Keratinocyte (primary cell): ENCODE results near the gene POLR2A. TPM values are rescaled to one million over a fixed set of nuclear protein-coding genes. Genes with fewer than 3 reads are reported as not detected.

ENCODE experiments used
- DNase-seq: peaks from one replicate; pipeline ENCODE4 v3.0.0-alpha.2; 2011; ENCODE audit warnings: low read depth, missing footprints, low spot score
- FAIRE-seq: peaks from 2 replicates; lab custom pipeline; 2011; peaks lifted over from hg19 to GRCh38; lab: Jason Lieb, UNC
- H2AFZ ChIP-seq: 2 replicates; pipeline ENCODE4 v1.6.0; 2012; ENCODE audit warnings: low read length, control low read depth, inconsistent platforms; ENCODE audit not compliant: control insufficient read depth
- H3K27ac ChIP-seq: 2 replicates; pipeline ENCODE4 v1.5.1; 2011; ENCODE audit warnings: low read length; ENCODE audit not compliant: control insufficient read depth, insufficient read depth
- H3K27me3 ChIP-seq: 3 replicates; pipeline ENCODE4 v1.6.0; 2011; ENCODE audit warnings: low read length; ENCODE audit not compliant: control insufficient read depth, insufficient read depth; ENCODE audit errors: extremely low read depth
- H3K36me3 ChIP-seq, 2 experiments: 2 replicates in 1 of 2; 3 replicates in 1 of 2; pipeline ENCODE4 v1.5.1; 2011; ENCODE audit warnings: low read length in 2 of 2, mild to moderate bottlenecking in 1 of 2; ENCODE audit not compliant: control insufficient read depth in 2 of 2, insufficient read depth in 2 of 2; ENCODE audit errors: extremely low read depth in 1 of 2
- H3K4me1 ChIP-seq: 3 replicates; pipeline ENCODE4 v1.5.1; 2011; ENCODE audit warnings: low read length; ENCODE audit not compliant: control insufficient read depth, insufficient read depth; ENCODE audit errors: extremely low read depth
- H3K4me2 ChIP-seq: 3 replicates; pipeline ENCODE4 v1.6.0; 2011; ENCODE audit warnings: low read depth, low read length; ENCODE audit not compliant: control insufficient read depth, insufficient read depth; ENCODE audit errors: extremely low read depth
- H3K4me3 ChIP-seq, 3 experiments: fragments of 200-600 bp in 1 of 3; sonication (generic) in 1 of 3; 2 replicates in 2 of 3; 3 replicates in 1 of 3; pipeline ENCODE4 v1.5.1; 2011 to 2016; ENCODE audit warnings: low read length in 3 of 3, mild to moderate bottlenecking in 3 of 3, control low read depth in 2 of 3, inconsistent platforms in 1 of 3, low read depth in 1 of 3, mixed read lengths in 1 of 3, mixed run types in 1 of 3, moderate library complexity in 1 of 3; ENCODE audit not compliant: control insufficient read depth in 2 of 3, insufficient read depth in 2 of 3; ENCODE audit errors: extremely low read depth in 1 of 3
- H3K79me2 ChIP-seq: 2 replicates; pipeline ENCODE4 v1.6.0; 2012; ENCODE audit warnings: low read length; ENCODE audit not compliant: control insufficient read depth, insufficient read depth
- H3K9ac ChIP-seq: 3 replicates; pipeline ENCODE4 v1.6.0; 2011; ENCODE audit warnings: low read length; ENCODE audit not compliant: control insufficient read depth, insufficient read depth; ENCODE audit errors: extremely low read depth
- H3K9me1 ChIP-seq: 3 replicates; pipeline ENCODE4 v1.6.0; 2011; ENCODE audit warnings: low read length; ENCODE audit not compliant: control insufficient read depth, insufficient read depth; ENCODE audit errors: extremely low read depth
- H3K9me3 ChIP-seq: 2 replicates; pipeline ENCODE4 v1.5.1; 2012; ENCODE audit warnings: low read depth, low read length; ENCODE audit not compliant: control insufficient read depth
- H4K20me1 ChIP-seq: 3 replicates; pipeline ENCODE4 v1.6.0; 2011; ENCODE audit warnings: low read length; ENCODE audit not compliant: control insufficient read depth, insufficient read depth; ENCODE audit errors: extremely low read depth
- EZH2 ChIP-seq: IDR thresholded peaks from one replicate; pipeline ENCODE4 v1.6.1; 2012; ENCODE audit warnings: inconsistent platforms, mild to moderate bottlenecking, low read length, moderate library complexity
- dilution Hi-C: fragments of 300-500 bp; cut with MboI; formaldehyde crosslinking; loops from one replicate; pipeline ENCODE4 v1.7.0; 2020; ENCODE audit warnings: low sequenced_read_pairs; ENCODE audit not compliant: extremely low pct_ligation_motif_present
- polyA plus RNA-seq, 5 experiments: library from polyadenylated mRNA; depleted of rRNA in 3 of 5; stranded (reverse) in 3 of 5; stranded (forward) in 1 of 5; unstranded in 1 of 5; fragments of >200 nt; gene quantifications; 1 replicate in 1 of 5; 2 replicates in 3 of 5; 3 replicates in 1 of 5; pipeline versions ENCODE4 v1.2.1 to v1.2.3, GENCODE V29; 2011 to 2012; ENCODE audit warnings: missing spikeins in 2 of 5, low read depth in 1 of 5, low replicate concordance in 1 of 5
- TF ChIP-seq, protein P1 (sequence below), 3 experiments: IDR thresholded peaks in 1 of 3; conservative IDR thresholded peaks in 1 of 3; optimal IDR thresholded peaks in 1 of 3; 2 replicates in 2 of 3; 3 replicates in 1 of 3; pipeline versions ENCODE3 to v1.5.1; 2011; ENCODE audit warnings: low read length in 3 of 3, mild to moderate bottlenecking in 3 of 3, moderate library complexity in 2 of 3, control low read depth in 1 of 3, inconsistent platforms in 1 of 3; ENCODE audit not compliant: insufficient read depth in 2 of 3; ENCODE audit errors: extremely low read depth in 1 of 3

POLR2A gene
- polyA plus RNA-seq, 1 donor (not counting 4 experiments of a cell fraction or from before 2014, with no cell fraction given): 17.5 TPM

DNA sequence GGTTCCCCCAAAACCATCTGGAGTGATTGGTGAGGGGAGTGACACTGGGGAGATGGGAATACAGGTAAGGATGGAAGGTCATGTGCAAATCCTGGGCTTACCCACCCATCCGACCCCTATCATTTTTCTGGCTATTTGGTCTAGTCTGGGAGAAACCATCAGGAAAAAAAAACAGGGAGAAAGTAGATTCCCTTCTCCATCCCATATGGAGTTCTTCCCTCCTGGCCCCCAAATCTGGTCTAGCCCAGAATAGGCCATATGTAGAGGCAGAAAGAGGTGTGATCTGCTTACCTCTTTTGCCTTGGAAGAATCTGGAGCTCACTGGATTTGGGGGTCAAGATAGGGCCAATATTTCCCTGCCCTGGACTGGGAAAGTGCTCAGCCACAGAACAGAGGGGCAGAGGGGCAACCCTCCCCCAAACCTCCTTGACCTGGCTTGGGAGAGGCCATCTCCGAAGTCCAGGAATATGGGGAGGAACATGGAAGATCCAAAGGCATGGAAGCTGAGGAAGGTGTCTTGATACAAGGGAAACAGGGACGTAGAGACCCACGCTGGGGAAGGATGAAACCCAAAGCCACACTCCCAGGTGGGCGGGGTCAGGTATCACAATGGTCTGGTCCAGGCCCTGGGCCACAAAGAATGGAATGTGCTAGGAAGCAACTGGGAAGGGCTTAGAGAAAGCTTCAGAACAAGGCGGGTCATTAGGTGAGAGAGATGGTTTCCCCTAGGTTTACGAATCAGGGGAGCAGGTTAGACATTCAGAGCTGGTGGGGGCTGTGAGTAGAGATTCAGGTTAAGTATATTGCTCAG is 23.1 kb upstream of the POLR2A start:
- Histone ChIP-seq H4K20me1 (no peaks in the 10 kb centered on the region), H3K4me2 (no peak overlapping the region), H3K9ac (no peak overlapping the region), H3K36me3 (peaks cover 6 to 21% of the 10 kb centered on the region in 2 experiments), H3K9me1 (no peaks in the 10 kb centered on the region), H3K27ac (no peak overlapping the region), H3K79me2 (peaks cover 6% of the 10 kb centered on the region), H3K4me3 (no peak overlapping the region), H3K9me3 (no peaks in the 10 kb centered on the region), H3K27me3 (no peaks in the 10 kb centered on the region), H2AFZ (no peak overlapping the region), H3K4me1 (peaks cover 29% of the 10 kb centered on the region)
- dilution Hi-C loops: no loop called here
- DNase-seq (no peak), FAIRE-seq (peak; percentile 79)
- TF ChIP-seq, protein P1, sequence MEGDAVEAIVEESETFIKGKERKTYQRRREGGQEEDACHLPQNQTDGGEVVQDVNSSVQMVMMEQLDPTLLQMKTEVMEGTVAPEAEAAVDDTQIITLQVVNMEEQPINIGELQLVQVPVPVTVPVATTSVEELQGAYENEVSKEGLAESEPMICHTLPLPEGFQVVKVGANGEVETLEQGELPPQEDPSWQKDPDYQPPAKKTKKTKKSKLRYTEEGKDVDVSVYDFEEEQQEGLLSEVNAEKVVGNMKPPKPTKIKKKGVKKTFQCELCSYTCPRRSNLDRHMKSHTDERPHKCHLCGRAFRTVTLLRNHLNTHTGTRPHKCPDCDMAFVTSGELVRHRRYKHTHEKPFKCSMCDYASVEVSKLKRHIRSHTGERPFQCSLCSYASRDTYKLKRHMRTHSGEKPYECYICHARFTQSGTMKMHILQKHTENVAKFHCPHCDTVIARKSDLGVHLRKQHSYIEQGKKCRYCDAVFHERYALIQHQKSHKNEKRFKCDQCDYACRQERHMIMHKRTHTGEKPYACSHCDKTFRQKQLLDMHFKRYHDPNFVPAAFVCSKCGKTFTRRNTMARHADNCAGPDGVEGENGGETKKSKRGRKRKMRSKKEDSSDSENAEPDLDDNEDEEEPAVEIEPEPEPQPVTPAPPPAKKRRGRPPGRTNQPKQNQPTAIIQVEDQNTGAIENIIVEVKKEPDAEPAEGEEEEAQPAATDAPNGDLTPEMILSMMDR (optimal IDR thresholded peaks at IDR 0.05 in 1 of 3, IDR thresholded peaks at IDR 0.05 in 1 of 3, conservative IDR thresholded peaks at IDR 0.05 in 1 of 3; ENCODE audit: extremely low read depth in 1 of 3, insufficient read depth in 2 of 3, low read length in 3 of 3): no peak
- TF ChIP-seq EZH2: no peak

DNA sequence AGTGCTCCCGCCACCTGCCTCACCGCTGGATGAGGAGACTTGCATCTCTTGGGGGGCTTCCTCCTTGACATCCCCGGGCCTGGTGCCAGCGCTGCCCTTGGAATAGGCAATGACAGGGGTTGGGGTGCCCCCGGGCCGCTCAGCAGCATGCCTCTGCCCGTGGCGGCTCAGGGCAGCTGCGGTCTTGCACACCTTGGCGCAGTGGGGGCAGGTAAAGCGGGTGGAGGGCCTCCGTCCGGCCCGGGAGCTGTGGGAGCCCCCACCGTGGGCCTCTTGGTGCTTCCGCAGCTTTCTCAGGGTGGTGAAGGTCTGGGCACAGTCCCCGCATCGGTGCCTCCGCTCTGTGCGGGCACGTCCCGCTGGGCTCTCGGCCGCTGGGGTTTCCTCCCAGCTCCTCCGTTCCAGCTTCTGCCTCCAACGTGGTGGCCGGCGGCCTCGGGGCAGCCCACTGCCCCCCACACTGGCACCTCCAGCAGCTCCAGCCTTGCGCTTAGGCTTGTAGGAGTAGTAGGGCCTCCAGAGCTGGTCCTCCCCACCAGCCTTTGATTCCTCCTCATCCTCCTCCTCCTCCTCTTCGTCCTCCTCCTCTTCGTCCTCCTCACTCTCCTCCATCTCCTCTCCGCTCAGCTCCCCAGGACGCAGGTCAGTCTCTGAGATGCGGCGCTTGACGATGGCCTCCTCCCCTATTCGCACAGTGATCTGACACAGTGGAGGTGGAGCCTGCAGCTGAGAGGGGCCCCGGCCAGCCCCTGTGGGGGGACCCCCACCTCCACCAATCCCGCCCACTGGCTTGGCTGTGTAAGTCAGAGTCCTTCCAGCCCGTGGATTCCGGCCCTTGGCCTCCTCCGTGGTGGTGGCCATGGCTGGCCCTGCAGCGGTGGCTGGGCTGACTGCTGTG is 21.4 kb upstream of the POLR2A start:
- no peak for FAIRE-seq
- no peak for TF ChIP-seq EZH2
- TF ChIP-seq, protein P1 (optimal IDR thresholded peaks at IDR 0.05 in 1 of 3, IDR thresholded peaks at IDR 0.05 in 1 of 3, conservative IDR thresholded peaks at IDR 0.05 in 1 of 3; ENCODE audit: extremely low read depth in 1 of 3, insufficient read depth in 2 of 3, low read length in 3 of 3): no peak

More for the DNA sequence above, 21.4 kb upstream of the POLR2A start:
- Histone ChIP-seq H3K27me3 (no peaks in the 10 kb centered on the region), H3K27ac (no peak overlapping the region), H3K9me3 (no peaks in the 10 kb centered on the region), H3K9me1 (no peaks in the 10 kb centered on the region), H3K36me3 (peaks cover 12 to 31% of the 10 kb centered on the region in 2 experiments), H2AFZ (no peak overlapping the region), H3K4me1 (peaks cover 24% of the 10 kb centered on the region), H3K4me3 (no peak overlapping the region), H4K20me1 (no peaks in the 10 kb centered on the region), H3K79me2 (peaks cover 17% of the 10 kb centered on the region), H3K9ac (no peak overlapping the region), H3K4me2 (no peak overlapping the region)
- dilution Hi-C loops: no loop called here
- no peak for DNase-seq
